Keratinocyte (primary cell): ENCODE measurements around the gene ELANE.

Source experiments
- CTCF ChIP-seq, 3 experiments: IDR thresholded peaks in 1 of 3; conservative IDR thresholded peaks in 1 of 3; optimal IDR thresholded peaks in 1 of 3; 2 replicates in 2 of 3; 3 replicates in 1 of 3; pipeline versions ENCODE3 to v1.5.1; 2011; ENCODE audit warnings: low read length in 3 of 3, mild to moderate bottlenecking in 3 of 3, moderate library complexity in 2 of 3, control low read depth in 1 of 3, inconsistent platforms in 1 of 3; ENCODE audit not compliant: insufficient read depth in 2 of 3; ENCODE audit errors: extremely low read depth in 1 of 3
- EZH2 ChIP-seq: IDR thresholded peaks from one replicate; pipeline ENCODE4 v1.6.1; 2012; ENCODE audit warnings: inconsistent platforms, mild to moderate bottlenecking, low read length, moderate library complexity

GRCh38 chr19:814152-815078 lies 37.7 kb upstream of the ELANE start:
- TF ChIP-seq CTCF (optimal IDR thresholded peaks at IDR 0.05 in 1 of 3, IDR thresholded peaks at IDR 0.05 in 1 of 3, conservative IDR thresholded peaks at IDR 0.05 in 1 of 3; ENCODE audit: extremely low read depth in 1 of 3, insufficient read depth in 2 of 3, low read length in 3 of 3) (no peak), EZH2 (no peak)
